ENCODE data around the gene DNASE2B. TPM values are rescaled to one million over a fixed set of nuclear protein-coding genes. Genes with fewer than 3 reads are reported as not detected.

Gene DNASE2B
- total and polyA plus RNA-seq, 12 donors, result 0.10 to 1.2 (median 0.35) TPM; not detected in 4

- DNase-seq, result peak; percentile 69 to 88 (median 81)
- Histone ChIP-seq H3K27ac (peak overlapping the region in 3 of 5 donors; percentile 33 to 76 (median 36)), H3K4me1 (replicated peaks in 1 of 2) (peaks cover 21 to 44% of the 10 kb centered on the region in 2 donors), H3K27me3 (no peaks in the 10 kb centered on the region), H3K36me3 (replicated peaks in 1 of 2) (no peaks in the 10 kb centered on the region), H3K9me3 (replicated peaks in 1 of 3) (no peaks in the 10 kb centered on the region), H3K4me3 (no peak overlapping the region)
- 25 to 42% (median 30%) methylated on average over 3 of the region's 3 CpGs for WGBS, 4 donors
- intact Hi-C loops (cut with DNase I), result no loop called here
- TF ChIP-seq CTCF (IDR thresholded peaks at IDR 0.05), result no peak
- peak in 1 of 2 donors; percentile 15 for TF ChIP-seq POLR2A (IDR thresholded peaks at IDR 0.05)
Measured at GRCh38 chr1:84377480-84378095, 20.7 kb upstream of the DNASE2B start.

GRCh38 chr1:84379138-84379916 is 19.0 kb upstream of the DNASE2B start:
- peak overlapping the region in 3 of 5 donors; percentile 24 to 46 (median 38) for H3K27ac ChIP-seq
- no peak for TF ChIP-seq CTCF (IDR thresholded peaks at IDR 0.05)
- no peak for TF ChIP-seq POLR2A (IDR thresholded peaks at IDR 0.05)
- H3K27me3 ChIP-seq, result no peaks in the 10 kb centered on the region
- H3K9me3 ChIP-seq (replicated peaks in 1 of 3), result no peaks in the 10 kb centered on the region
- intact Hi-C loops (cut with DNase I), result no loop called here
- peaks cover 21 to 43% of the 10 kb centered on the region in 2 donors for H3K4me1 ChIP-seq (replicated peaks in 1 of 2)
- H3K36me3 ChIP-seq (replicated peaks in 1 of 2), result no peaks in the 10 kb centered on the region
- no peak overlapping the region for H3K4me3 ChIP-seq
- 63 to 68% (median 65%) methylated on average over 4 of the region's 4 CpGs for WGBS, 4 donors
- peak in 2 of 7 donors; percentile 18 to 19 for DNase-seq

- H3K4me3 ChIP-seq, result no peak overlapping the region
- intact Hi-C loops (cut with DNase I), result no loop called here
- TF ChIP-seq CTCF (IDR thresholded peaks at IDR 0.05) (no peak), POLR2A (IDR thresholded peaks at IDR 0.05) (no peak)
- H3K27me3 ChIP-seq, result no peaks in the 10 kb centered on the region
- 64 to 80% (median 70%) methylated on average over 1 of the region's 1 CpG for WGBS, 4 donors
- H3K9me3 ChIP-seq (replicated peaks in 1 of 3), result no peaks in the 10 kb centered on the region
- no peak for DNase-seq
- no peak overlapping the region for H3K27ac ChIP-seq
- no peaks in the 10 kb centered on the region for H3K36me3 ChIP-seq (replicated peaks in 1 of 2)
- peaks cover 16 to 38% of the 10 kb centered on the region in 2 donors for H3K4me1 ChIP-seq (replicated peaks in 1 of 2)
Measured at GRCh38 chr1:84379917-84380180, 18.4 kb upstream of the DNASE2B start.

GRCh38 chr1:84382127-84382526 is 16.2 kb upstream of the DNASE2B start:
- no peaks in the 10 kb centered on the region for H3K27me3 ChIP-seq
- TF ChIP-seq CTCF (IDR thresholded peaks at IDR 0.05) (no peak), POLR2A (IDR thresholded peaks at IDR 0.05) (no peak)
- intact Hi-C loops (cut with DNase I), result no loop called here
- peaks cover 13 to 24% of the 10 kb centered on the region in 2 donors for H3K4me1 ChIP-seq (replicated peaks in 1 of 2)
- 81 to 90% (median 84%) methylated on average over 3 of the region's 3 CpGs for WGBS, 4 donors
- no peaks in the 10 kb centered on the region for H3K36me3 ChIP-seq (replicated peaks in 1 of 2)
- H3K27ac ChIP-seq, result no peak overlapping the region
- H3K9me3 ChIP-seq (replicated peaks in 1 of 3), result no peaks in the 10 kb centered on the region
- DNase-seq, result no peak
- no peak overlapping the region for H3K4me3 ChIP-seq

Measured in adrenal gland (tissue), 12 donors.